Measurements from ENCODE around the gene ANAPC4. TPM values are rescaled to one million over a fixed set of nuclear protein-coding genes. Genes with fewer than 3 reads are reported as not detected.

ANAPC4 gene
- total RNA-seq, 6 donors from 2014 or later = 20.8 to 78.2 (median 27.2) TPM

DNA sequence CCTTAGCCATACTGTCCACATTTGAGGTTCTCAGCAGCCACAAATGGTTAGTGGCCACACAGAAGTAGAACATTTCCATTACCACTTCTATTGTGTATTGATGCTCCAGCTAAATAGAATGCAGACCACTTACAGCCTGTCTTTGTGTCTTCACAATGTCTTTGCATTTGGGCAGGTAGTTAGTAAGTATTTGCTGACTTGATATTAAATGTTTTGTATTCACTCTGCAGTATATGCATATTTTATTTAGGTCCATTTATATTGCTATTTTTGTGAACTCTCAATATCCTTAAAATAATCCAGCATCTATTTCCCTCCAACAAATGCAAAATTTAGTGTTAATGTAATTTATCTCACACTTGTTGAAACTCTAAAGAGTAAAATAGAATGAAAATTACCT, 26.6 kb downstream of the ANAPC4 start:
- H3K9me3 ChIP-seq = no peaks in the 10 kb centered on the region
- ATAC-seq (ENCODE audit: low FRiP score in 2 of 2) (no peak), DNase-seq (no peak)
- H3K27ac ChIP-seq = no peak overlapping the region
- H3K4me3 ChIP-seq = no peak overlapping the region
- no peaks in the 10 kb centered on the region for H3K4me1 ChIP-seq
- H3K36me3 ChIP-seq = peaks cover 12 to 96% (median 37%) of the 10 kb centered on the region in 4 donors
- TF ChIP-seq, protein P1, sequence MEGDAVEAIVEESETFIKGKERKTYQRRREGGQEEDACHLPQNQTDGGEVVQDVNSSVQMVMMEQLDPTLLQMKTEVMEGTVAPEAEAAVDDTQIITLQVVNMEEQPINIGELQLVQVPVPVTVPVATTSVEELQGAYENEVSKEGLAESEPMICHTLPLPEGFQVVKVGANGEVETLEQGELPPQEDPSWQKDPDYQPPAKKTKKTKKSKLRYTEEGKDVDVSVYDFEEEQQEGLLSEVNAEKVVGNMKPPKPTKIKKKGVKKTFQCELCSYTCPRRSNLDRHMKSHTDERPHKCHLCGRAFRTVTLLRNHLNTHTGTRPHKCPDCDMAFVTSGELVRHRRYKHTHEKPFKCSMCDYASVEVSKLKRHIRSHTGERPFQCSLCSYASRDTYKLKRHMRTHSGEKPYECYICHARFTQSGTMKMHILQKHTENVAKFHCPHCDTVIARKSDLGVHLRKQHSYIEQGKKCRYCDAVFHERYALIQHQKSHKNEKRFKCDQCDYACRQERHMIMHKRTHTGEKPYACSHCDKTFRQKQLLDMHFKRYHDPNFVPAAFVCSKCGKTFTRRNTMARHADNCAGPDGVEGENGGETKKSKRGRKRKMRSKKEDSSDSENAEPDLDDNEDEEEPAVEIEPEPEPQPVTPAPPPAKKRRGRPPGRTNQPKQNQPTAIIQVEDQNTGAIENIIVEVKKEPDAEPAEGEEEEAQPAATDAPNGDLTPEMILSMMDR (IDR thresholded peaks at IDR 0.05) = no peak
- TF ChIP-seq POLR2A (IDR thresholded peaks at IDR 0.05) = no peak
- no peak for TF ChIP-seq EP300 (IDR thresholded peaks at IDR 0.05)
- TF ChIP-seq POLR2AphosphoS5 (IDR thresholded peaks at IDR 0.05) = no peak
- H3K27me3 ChIP-seq = no peaks in the 10 kb centered on the region

DNA sequence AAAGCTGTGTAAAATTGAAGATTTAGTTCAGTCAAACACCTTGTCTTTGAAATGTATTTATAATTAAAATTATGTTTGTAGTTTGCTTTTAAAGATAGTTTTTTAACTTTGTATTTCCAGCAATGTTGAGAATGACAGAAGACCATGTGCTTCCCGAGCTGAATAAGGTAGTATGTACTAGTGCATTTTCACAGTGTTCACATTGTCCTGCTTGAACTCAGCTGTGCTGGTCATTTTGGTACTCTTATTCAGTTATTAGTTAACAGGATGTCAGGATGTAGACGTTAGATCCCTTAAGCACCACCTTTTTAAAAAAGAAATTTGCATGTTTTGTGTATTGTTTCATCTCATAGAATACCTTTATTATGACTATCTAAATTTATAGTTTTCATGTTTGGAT, 28.4 kb downstream of the ANAPC4 start:
- Histone ChIP-seq H3K27me3 (no peaks in the 10 kb centered on the region), H3K9me3 (no peaks in the 10 kb centered on the region), H3K36me3 (peaks cover 23 to 96% (median 46%) of the 10 kb centered on the region in 4 donors), H3K4me1 (no peaks in the 10 kb centered on the region), H3K4me3 (no peak overlapping the region), H3K27ac (no peak overlapping the region)
- DNase-seq (no peak), ATAC-seq (ENCODE audit: low FRiP score in 2 of 2) (no peak)
- WGBS, 2 donors = 65 to 69% methylated on average over 2 of the region's 2 CpGs
- TF ChIP-seq, protein P1 (IDR thresholded peaks at IDR 0.05) = no peak
- TF ChIP-seq EP300 (IDR thresholded peaks at IDR 0.05) (no peak), POLR2AphosphoS5 (IDR thresholded peaks at IDR 0.05) (no peak), POLR2A (IDR thresholded peaks at IDR 0.05) (no peak)

DNA sequence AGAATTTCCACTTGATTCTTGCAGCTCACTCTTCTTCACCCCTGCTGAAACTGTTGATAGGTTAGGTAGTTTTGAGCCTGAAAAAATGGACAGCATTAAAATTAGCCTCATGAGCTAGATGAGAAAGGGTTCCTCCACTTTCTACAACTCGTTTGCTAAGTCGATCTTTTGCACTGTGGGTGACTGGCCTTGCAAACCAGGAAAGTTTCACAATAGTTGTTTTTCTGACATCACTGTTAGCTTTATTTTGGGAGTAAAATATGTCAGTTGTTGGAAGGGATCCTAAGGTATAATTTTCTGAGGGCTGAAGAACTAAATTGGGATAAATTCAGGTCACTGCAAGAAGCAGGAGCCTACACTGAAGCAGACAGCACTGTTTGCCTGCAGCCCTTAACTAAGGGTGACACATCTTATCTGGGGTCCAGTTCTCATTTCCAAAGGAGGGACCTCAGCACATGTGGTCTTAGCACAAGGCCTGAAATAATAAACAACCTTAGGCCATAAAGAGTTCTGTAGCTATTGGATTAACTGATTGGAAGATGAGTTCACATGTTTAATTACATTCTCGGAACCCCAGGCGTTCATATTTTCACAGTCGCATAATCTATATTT, 29.1 kb downstream of the ANAPC4 start:
- DNase-seq = no peak
- Histone ChIP-seq H3K9me3 (no peaks in the 10 kb centered on the region), H3K4me1 (no peaks in the 10 kb centered on the region), H3K27ac (no peak overlapping the region), H3K4me3 (no peak overlapping the region), H3K36me3 (peaks cover 29 to 97% (median 52%) of the 10 kb centered on the region in 4 donors), H3K27me3 (no peaks in the 10 kb centered on the region)
- WGBS, 2 donors = 87 to 93% methylated on average over 5 of the region's 5 CpGs
- no peak for TF ChIP-seq POLR2AphosphoS5 (IDR thresholded peaks at IDR 0.05)
- TF ChIP-seq POLR2A (IDR thresholded peaks at IDR 0.05) = no peak
- TF ChIP-seq, protein P1 (IDR thresholded peaks at IDR 0.05) = no peak
- no peak for TF ChIP-seq EP300 (IDR thresholded peaks at IDR 0.05)
- ATAC-seq (ENCODE audit: low FRiP score in 2 of 2) = no peak

DNA sequence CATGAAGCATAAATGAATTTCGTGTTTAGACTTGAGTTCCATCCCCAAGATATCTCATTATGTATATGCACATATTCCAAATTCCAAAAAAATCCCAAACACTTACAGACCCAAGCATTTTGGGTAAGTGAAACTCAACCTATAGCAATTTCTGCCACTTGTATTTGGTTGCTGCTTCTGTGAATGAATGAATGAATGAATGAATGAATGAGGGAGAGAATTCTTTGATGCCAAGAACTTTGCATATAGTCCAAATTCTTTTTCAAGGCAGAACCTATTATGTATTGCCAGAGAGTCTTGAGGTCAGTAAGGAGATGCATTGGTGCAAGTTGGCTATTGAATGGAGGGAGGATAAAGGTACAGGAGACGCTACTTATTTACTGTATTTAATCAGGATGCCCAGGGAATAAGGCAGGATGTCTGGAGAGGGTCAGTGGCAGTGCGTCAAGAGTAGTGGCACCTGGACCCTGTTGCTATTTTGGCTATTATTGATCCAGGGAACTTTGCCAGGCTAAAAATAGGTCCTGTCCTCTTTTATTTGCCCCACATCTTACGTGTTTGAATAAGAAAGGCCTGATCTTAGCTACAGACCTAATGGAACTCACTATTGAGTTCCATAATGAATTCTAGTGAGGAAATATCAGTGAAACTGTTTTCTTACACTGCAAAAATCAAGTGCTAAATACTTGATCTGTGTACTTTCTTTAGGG, 33.9 kb downstream of the ANAPC4 start:
- TF ChIP-seq POLR2AphosphoS5 (IDR thresholded peaks at IDR 0.05) (no peak), EP300 (IDR thresholded peaks at IDR 0.05) (no peak), POLR2A (IDR thresholded peaks at IDR 0.05) (no peak)
- TF ChIP-seq, protein P1 (IDR thresholded peaks at IDR 0.05) = no peak
- ATAC-seq (ENCODE audit: low FRiP score in 2 of 2) (no peak), DNase-seq (no peak)
- WGBS, 2 donors = 80 to 94% methylated on average over 4 of the region's 4 CpGs
- Histone ChIP-seq H3K4me3 (no peak overlapping the region), H3K4me1 (no peaks in the 10 kb centered on the region), H3K36me3 (peaks cover 44 to 100% (median 65%) of the 10 kb centered on the region in 4 donors), H3K27me3 (no peaks in the 10 kb centered on the region), H3K27ac (no peak overlapping the region), H3K9me3 (no peaks in the 10 kb centered on the region)

Measured in upper lobe of left lung (tissue), 6 donors.